RCC 7860 (cell line): Measurements from ENCODE around the gene FOSL1.
A peak's percentile ranks its signal among the peaks of the same experiment; 100 is the strongest.

Source experiments
- DNase-seq: peaks from one replicate; pipeline ENCODE4 v3.0.0-alpha.2; 2015; ENCODE audit warnings: low spot score
- FAIRE-seq: peaks from 2 replicates; lab custom pipeline; 2012; peaks lifted over from hg19 to GRCh38; lab: Jason Lieb, UNC

The FOSL1 gene

GRCh38 chr11:65883058-65883761, 17.0 kb downstream of the FOSL1 start:
- DNase-seq = no peak
- FAIRE-seq = no peak

- DNase-seq (no peak), FAIRE-seq (no peak)
Observed at GRCh38 chr11:65882120-65883057, 17.8 kb downstream of the FOSL1 start.

- DNase-seq = peak; percentile 76
- FAIRE-seq = no peak
Observed at GRCh38 chr11:65880844-65881421, 19.3 kb downstream of the FOSL1 start.

- DNase-seq (no peak), FAIRE-seq (no peak)
Observed at GRCh38 chr11:65880027-65880426, 20.2 kb downstream of the FOSL1 start.

GRCh38 chr11:65879617-65880016, 20.6 kb downstream of the FOSL1 start, which contains the start of gene CTSW:
TSS of gene CTSW (plus strand) at chr11:65879837. CDS start at chr11:65879855, 18 bp downstream.
- FAIRE-seq (no peak), DNase-seq (no peak)

GRCh38 chr11:65873318-65874156, 26.7 kb downstream of the FOSL1 start:
- DNase-seq (peak; percentile 77), FAIRE-seq (peak; percentile 55)

- FAIRE-seq (no peak), DNase-seq (no peak)
Observed at GRCh38 chr11:65872586-65873317, 27.4 kb downstream of the FOSL1 start, which contains the start of gene EFEMP2. TSS of gene EFEMP2 (minus strand) at chr11:65872800. CDS start at chr11:65872354, 446 bp downstream.

- DNase-seq (no peak), FAIRE-seq (no peak)
Observed at GRCh38 chr11:65871811-65872548, 28.2 kb downstream of the FOSL1 start.

- DNase-seq (no peak), FAIRE-seq (no peak)
Observed at GRCh38 chr11:65870706-65871681, 29.2 kb downstream of the FOSL1 start.

GRCh38 chr11:65870307-65870658, 29.9 kb downstream of the FOSL1 start:
- no peak for DNase-seq
- FAIRE-seq = no peak

- FAIRE-seq (no peak), DNase-seq (no peak)
Observed at GRCh38 chr11:65869643-65870306, 30.4 kb downstream of the FOSL1 start.

GRCh38 chr11:65868907-65869306, 31.3 kb downstream of the FOSL1 start:
- DNase-seq = no peak
- no peak for FAIRE-seq

GRCh38 chr11:65868076-65868667, 32.0 kb downstream of the FOSL1 start:
- FAIRE-seq (no peak), DNase-seq (no peak)

- FAIRE-seq = no peak
- no peak for DNase-seq
Observed at GRCh38 chr11:65867284-65868071, 32.7 kb downstream of the FOSL1 start.

GRCh38 chr11:65866509-65867283, 33.5 kb downstream of the FOSL1 start:
- DNase-seq (no peak), FAIRE-seq (no peak)
